Endothelial cell of umbilical vein (primary cell): ENCODE results near the gene MID2. TPM values are rescaled to one million over a fixed set of nuclear protein-coding genes. Genes with fewer than 3 reads are reported as not detected.

Experiments used
- BruUV-seq: library from RNA; stranded (reverse); fragments of 400-500 nt; replicated peaks from 2 replicates; lab custom pipeline; 2021; lab: Mats Ljungman, UMichigan
- CTCF ChIA-PET: fragments of 300-600, 350-600 bp; sonication (Branson Sonifier 250); formaldehyde crosslinking; loops from one replicate; lab custom pipeline; 2021; ENCODE audit warnings: antibody characterized with exemption, inconsistent platforms; lab: Charles Lee
- POLR2A ChIA-PET: fragments of 300-600, 350-600 bp; sonication (Branson Sonifier 250); formaldehyde crosslinking; loops from one replicate; lab custom pipeline; 2021; ENCODE audit warnings: antibody characterized with exemption, inconsistent platforms; lab: Charles Lee
- DNase-seq: peaks from one replicate; pipeline ENCODE4 v3.0.0-alpha.2; 2011; ENCODE audit warnings: low read depth, low spot score
- FAIRE-seq: peaks from 2 replicates; lab custom pipeline; 2011; peaks lifted over from hg19 to GRCh38; lab: Jason Lieb, UNC
- H2AFZ ChIP-seq: 2 replicates; pipeline ENCODE4 v1.6.0; 2012; ENCODE audit warnings: low read depth, low read length, control low read depth, inconsistent platforms
- H3K27ac ChIP-seq: 2 replicates; pipeline ENCODE4 v1.5.1; 2011; ENCODE audit warnings: low read depth, mild to moderate bottlenecking, control low read depth, low read length, moderate library complexity; ENCODE audit not compliant: insufficient read depth
- H3K27me3 ChIP-seq, 2 experiments: 2 replicates each; pipeline versions ENCODE4 v1.6.0 to v1.6.1; 2011; ENCODE audit warnings: low read length in 2 of 2, mixed read lengths in 1 of 2; ENCODE audit not compliant: control insufficient read depth in 2 of 2, insufficient read depth in 2 of 2
- H3K36me3 ChIP-seq, 2 experiments: 2 replicates in 1 of 2; 3 replicates in 1 of 2; pipeline ENCODE4 v1.5.1; 2011; ENCODE audit warnings: low read length in 2 of 2, mild to moderate bottlenecking in 1 of 2, moderate library complexity in 1 of 2; ENCODE audit not compliant: control insufficient read depth in 2 of 2, insufficient read depth in 2 of 2; ENCODE audit errors: extremely low read depth in 1 of 2
- H3K4me1 ChIP-seq: 3 replicates; pipeline ENCODE4 v1.5.1; 2011; ENCODE audit warnings: mild to moderate bottlenecking, low read length; ENCODE audit not compliant: control insufficient read depth, insufficient read depth; ENCODE audit errors: extremely low read depth
- H3K4me2 ChIP-seq: 2 replicates; pipeline ENCODE4 v1.6.1; 2011; ENCODE audit warnings: low read length, control low read depth, mixed read lengths; ENCODE audit not compliant: insufficient read depth
- H3K4me3 ChIP-seq, 3 experiments: fragments of 200-600 bp in 1 of 3; sonication (generic), shearing (Covaris generic) in 1 of 3; replicated peaks in 1 of 3; 2 replicates each; pipeline ENCODE4 v1.5.1; 2011 to 2016; ENCODE audit warnings: control low read depth in 3 of 3, low read length in 3 of 3, mild to moderate bottlenecking in 2 of 3, inconsistent platforms in 1 of 3, low read depth in 1 of 3, moderate library complexity in 1 of 3; ENCODE audit not compliant: insufficient read depth in 1 of 3
- H3K79me2 ChIP-seq: 2 replicates; pipeline ENCODE4 v1.6.0; 2012; ENCODE audit warnings: low read length, inconsistent platforms; ENCODE audit not compliant: control insufficient read depth, insufficient read depth
- H3K9ac ChIP-seq: replicated peaks from 2 replicates; pipeline ENCODE3; 2011; ENCODE audit warnings: low read length, control low read depth; ENCODE audit not compliant: insufficient read depth; ENCODE audit errors: extremely low read depth
- H3K9me1 ChIP-seq: replicated peaks from 3 replicates; pipeline ENCODE4 v1.6.0; 2011; ENCODE audit warnings: mild to moderate bottlenecking, low read length; ENCODE audit not compliant: control insufficient read depth, insufficient read depth; ENCODE audit errors: extremely low read depth
- H3K9me3 ChIP-seq: replicated peaks from 2 replicates; pipeline ENCODE4 v1.5.1; 2012; ENCODE audit warnings: low read length, inconsistent platforms; ENCODE audit not compliant: control insufficient read depth, insufficient read depth
- H4K20me1 ChIP-seq: replicated peaks from 2 replicates; pipeline ENCODE3; 2011; ENCODE audit warnings: mild to moderate bottlenecking, low read length; ENCODE audit not compliant: control insufficient read depth, insufficient read depth; ENCODE audit errors: extremely low read depth
- EZH2 ChIP-seq: IDR thresholded peaks from 2 replicates; pipeline ENCODE4 v1.6.1; 2012; ENCODE audit warnings: borderline replicate concordance, low read depth, mild to moderate bottlenecking, moderate library complexity, low read length, inconsistent platforms; ENCODE audit not compliant: severe bottlenecking
- FOS ChIP-seq: IDR thresholded peaks from 2 replicates; pipeline ENCODE4 v1.6.1; 2011; ENCODE audit warnings: mild to moderate bottlenecking, low read length, moderate library complexity, borderline replicate concordance; ENCODE audit not compliant: insufficient read depth
- GATA2 ChIP-seq: IDR thresholded peaks from 2 replicates; pipeline ENCODE4 v1.7.0; 2011; ENCODE audit warnings: low read depth, mild to moderate bottlenecking, moderate library complexity, mixed read lengths, low read length; ENCODE audit not compliant: insufficient read length, insufficient read depth
- JUN ChIP-seq: IDR thresholded peaks from 2 replicates; pipeline ENCODE4 v1.6.1; 2011; ENCODE audit warnings: borderline replicate concordance, low read depth; ENCODE audit not compliant: insufficient read length, insufficient read depth
- MAX ChIP-seq: IDR thresholded peaks from 2 replicates; pipeline ENCODE4 v1.6.1; 2011; ENCODE audit not compliant: insufficient read depth, insufficient read length
- MYC ChIP-seq: IDR thresholded peaks from one replicate; pipeline ENCODE4 v1.6.1; 2011; ENCODE audit warnings: mild to moderate bottlenecking, low read depth, low read length
- POLR2A ChIP-seq: IDR thresholded peaks from 2 replicates; pipeline ENCODE4 v1.6.1; 2012; ENCODE audit warnings: low read depth, mild to moderate bottlenecking, control low read depth, low read length
- POLR2AphosphoS5 ChIP-seq: IDR thresholded peaks from 2 replicates; pipeline ENCODE4 v1.6.1; 2012; ENCODE audit warnings: low read depth, mild to moderate bottlenecking, control low read depth, low read length, moderate library complexity; ENCODE audit not compliant: insufficient read depth
- dilution Hi-C: fragments of 300-500 bp; cut with MboI; formaldehyde crosslinking; loops from one replicate; pipeline ENCODE4 v1.15.0; 2019; ENCODE audit warnings: low sequenced_read_pairs; ENCODE audit not compliant: extremely low pct_ligation_motif_present
- intact Hi-C: fragments of 100-400 bp; cut with micrococcal nuclease; formaldehyde crosslinking; loops from one replicate; pipeline ENCODE4 v1.10.0; 2022
- polyA plus RNA-seq, 4 experiments: library from polyadenylated mRNA; depleted of rRNA in 3 of 4; stranded (reverse) in 3 of 4; unstranded in 1 of 4; fragments of >200 nt; gene quantifications; 2 replicates each; pipeline versions ENCODE4 v1.2.1 to v1.2.3, GENCODE V29; 2011 to 2012; ENCODE audit warnings: missing spikeins in 1 of 4
- total RNA-seq: library from RNA; stranded (reverse); gene quantifications from 2 replicates; pipeline ENCODE4 v1.2.3, GENCODE V29; 2021
- TF ChIP-seq, protein P1 (sequence below), 2 donors: IDR thresholded peaks; 1 replicate in 1 of 2; 2 replicates in 1 of 2; pipeline ENCODE4 v1.5.1; 2011; ENCODE audit warnings: low read length in 2 of 2, mild to moderate bottlenecking in 2 of 2, moderate library complexity in 2 of 2, control low read depth in 1 of 2, inconsistent platforms in 1 of 2, low read depth in 1 of 2; ENCODE audit not compliant: insufficient read depth in 1 of 2; ENCODE audit errors: extremely low read depth in 1 of 2

MID2 gene
- total and polyA plus RNA-seq, 2 donors (not counting 3 experiments of a cell fraction or from before 2014, with no cell fraction given): 16.4 to 25.3 TPM

DNA sequence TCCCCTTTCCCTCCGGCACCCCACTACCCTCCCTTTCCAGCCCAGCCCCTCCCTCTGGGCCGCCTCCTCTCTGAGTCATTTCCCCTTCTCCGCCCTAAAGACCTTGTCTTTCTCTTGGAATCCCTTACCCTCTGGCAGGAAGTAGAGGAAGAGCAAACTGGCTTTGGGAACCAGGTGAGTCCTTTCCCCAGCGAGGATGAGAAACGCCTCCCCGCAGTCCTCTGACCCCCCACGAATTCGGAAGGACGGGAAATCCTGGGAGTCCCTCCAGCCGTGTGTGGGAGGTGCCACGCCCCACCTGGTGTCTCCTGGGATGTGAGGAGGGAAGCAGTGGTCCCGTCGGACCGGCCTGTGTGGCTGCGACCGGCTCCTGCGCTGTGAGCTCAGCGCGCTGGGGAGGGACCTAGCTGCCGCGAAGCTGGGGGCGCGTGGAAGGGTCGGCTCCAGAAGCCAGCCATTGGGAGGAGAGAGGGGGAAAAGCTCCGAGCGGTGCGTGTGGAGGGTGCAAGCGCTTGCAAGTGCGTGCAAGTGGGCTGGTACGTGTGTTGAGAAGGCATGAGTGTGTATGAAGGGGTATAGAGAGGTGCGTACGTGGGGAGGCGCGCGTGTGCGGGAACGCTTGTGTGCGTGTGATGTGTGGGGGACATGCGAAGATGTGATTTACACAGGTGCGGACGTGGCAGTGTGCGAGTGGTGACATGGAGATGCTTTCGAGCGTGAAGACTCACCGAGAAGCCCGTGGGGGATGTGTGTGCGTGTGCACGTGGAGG is 110.2 kb downstream of the MID2 start:
- no peaks in the 10 kb centered on the region for H3K27me3 ChIP-seq
- FAIRE-seq: no peak
- H3K4me1 ChIP-seq: peaks cover 7% of the 10 kb centered on the region
- no peaks in the 10 kb centered on the region for H3K36me3 ChIP-seq
- ChIA-PET POLR2A (no interaction called here), CTCF (no interaction called here)
- TF ChIP-seq EZH2 (no peak), MYC (no peak), POLR2A (no peak), FOS (no peak), GATA2 (no peak), MAX (no peak), POLR2AphosphoS5 (no peak), JUN (no peak)
- TF ChIP-seq, protein P1, sequence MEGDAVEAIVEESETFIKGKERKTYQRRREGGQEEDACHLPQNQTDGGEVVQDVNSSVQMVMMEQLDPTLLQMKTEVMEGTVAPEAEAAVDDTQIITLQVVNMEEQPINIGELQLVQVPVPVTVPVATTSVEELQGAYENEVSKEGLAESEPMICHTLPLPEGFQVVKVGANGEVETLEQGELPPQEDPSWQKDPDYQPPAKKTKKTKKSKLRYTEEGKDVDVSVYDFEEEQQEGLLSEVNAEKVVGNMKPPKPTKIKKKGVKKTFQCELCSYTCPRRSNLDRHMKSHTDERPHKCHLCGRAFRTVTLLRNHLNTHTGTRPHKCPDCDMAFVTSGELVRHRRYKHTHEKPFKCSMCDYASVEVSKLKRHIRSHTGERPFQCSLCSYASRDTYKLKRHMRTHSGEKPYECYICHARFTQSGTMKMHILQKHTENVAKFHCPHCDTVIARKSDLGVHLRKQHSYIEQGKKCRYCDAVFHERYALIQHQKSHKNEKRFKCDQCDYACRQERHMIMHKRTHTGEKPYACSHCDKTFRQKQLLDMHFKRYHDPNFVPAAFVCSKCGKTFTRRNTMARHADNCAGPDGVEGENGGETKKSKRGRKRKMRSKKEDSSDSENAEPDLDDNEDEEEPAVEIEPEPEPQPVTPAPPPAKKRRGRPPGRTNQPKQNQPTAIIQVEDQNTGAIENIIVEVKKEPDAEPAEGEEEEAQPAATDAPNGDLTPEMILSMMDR (IDR thresholded peaks at IDR 0.05; ENCODE audit: extremely low read depth in 1 of 2, insufficient read depth in 1 of 2, low read depth in 1 of 2, low read length in 2 of 2): no peak
- no peak overlapping the region for H3K9ac ChIP-seq
- no TSS peak for BruUV-seq
- no peaks in the 10 kb centered on the region for H3K9me3 ChIP-seq
- H3K9me1 ChIP-seq: no peaks in the 10 kb centered on the region
- H4K20me1 ChIP-seq: no peaks in the 10 kb centered on the region
- dilution Hi-C loops: no loop called here
- peak overlapping the region; percentile 48 for H2AFZ ChIP-seq
- DNase-seq: no peak
- no peaks in the 10 kb centered on the region for H3K79me2 ChIP-seq
- intact Hi-C loops: no loop called here
- peak overlapping the region in 2 of 3 experiments; percentile 14 to 23 for H3K4me3 ChIP-seq
- no peak overlapping the region for H3K27ac ChIP-seq
- H3K4me2 ChIP-seq: peak overlapping the region; percentile 55
